ENCODE measurements around the gene GPR68.

The GPR68 gene

DNA sequence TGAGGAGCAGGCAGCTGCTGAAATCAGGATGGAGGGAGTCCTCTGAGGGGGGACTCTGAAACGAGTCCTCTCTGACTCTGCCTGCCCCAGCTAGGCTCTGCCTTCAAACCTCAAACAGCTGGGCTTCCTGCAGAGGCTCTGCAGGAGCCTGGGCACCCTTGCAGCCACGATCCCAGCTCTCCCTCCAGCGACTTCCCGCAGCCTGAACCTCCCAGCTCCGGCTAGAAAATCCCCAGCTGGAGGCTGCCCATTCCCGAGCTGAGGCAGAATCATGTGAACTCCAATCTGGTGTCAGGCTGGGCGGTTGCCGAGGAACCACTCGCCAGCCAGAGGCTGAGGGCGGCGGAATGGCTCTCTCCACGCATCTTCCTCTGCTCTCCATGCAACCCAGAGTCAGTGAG is at the start of gene GPR68:
GPR68 (minus strand) TSS at position 204 of the 401 bp plus-strand sequence. CDS start 9,654 bp downstream, outside the sequence.
- no peak for DNase-seq

DNA sequence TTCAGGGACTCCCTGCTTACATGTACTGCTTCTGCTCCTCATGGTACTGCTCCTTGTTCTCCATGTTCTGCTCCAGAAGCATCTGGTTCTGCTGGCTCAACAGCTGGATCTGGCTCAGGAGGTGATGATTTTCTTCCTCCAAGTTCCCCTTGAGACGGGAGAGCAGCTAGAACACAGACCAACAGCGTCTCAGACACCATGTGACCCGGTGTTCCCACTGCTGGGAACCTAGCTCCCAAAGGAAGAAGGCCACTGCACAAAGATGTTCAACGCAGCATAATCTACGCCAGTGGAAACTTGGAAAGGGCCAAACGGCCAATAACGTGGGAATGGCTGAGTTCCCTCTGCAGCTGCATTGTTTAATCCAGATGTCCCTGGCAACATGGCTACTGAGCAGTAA is 49.6 kb upstream of the GPR68 start:
- DNase-seq: no peak

DNA sequence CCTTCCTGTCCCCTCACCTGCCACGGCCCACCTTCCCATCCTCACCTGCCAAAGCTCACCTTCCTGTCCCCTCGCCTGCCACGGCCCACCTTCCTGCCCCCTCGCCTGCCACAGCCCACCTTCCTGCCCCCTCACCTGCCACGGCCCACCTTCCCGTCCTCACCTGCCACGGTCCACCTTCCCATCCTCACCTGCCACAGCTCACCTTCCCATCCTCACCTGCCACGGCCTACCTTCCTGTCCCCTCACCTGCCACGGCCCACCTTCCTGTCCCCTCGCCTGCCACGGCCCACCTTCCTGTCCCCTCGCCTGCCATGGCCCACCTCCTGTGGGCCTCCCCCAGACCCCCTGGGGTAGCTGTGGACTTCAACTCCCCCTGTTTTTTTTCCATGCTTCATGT is 48.8 kb upstream of the GPR68 start:
- DNase-seq: no peak

DNA sequence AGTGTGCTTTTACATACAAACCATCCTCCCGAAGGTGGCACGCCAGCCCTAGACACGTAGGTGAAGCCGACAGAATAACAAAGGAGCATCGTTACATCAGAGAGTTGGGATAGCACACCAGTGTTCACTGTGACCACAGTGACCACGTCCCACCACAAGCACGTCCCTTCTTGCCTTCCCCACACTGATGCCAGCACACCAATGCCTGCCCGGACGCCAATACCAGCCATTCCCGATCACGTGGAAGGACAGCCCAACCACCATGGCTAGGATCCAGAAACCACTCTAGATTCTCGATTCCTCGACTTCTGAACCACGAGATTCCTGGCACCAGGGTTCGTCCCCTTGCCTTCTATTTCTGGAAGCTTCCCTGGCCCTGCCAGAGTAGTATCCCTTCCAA is 48.0 kb upstream of the GPR68 start:
- no peak for DNase-seq

DNA sequence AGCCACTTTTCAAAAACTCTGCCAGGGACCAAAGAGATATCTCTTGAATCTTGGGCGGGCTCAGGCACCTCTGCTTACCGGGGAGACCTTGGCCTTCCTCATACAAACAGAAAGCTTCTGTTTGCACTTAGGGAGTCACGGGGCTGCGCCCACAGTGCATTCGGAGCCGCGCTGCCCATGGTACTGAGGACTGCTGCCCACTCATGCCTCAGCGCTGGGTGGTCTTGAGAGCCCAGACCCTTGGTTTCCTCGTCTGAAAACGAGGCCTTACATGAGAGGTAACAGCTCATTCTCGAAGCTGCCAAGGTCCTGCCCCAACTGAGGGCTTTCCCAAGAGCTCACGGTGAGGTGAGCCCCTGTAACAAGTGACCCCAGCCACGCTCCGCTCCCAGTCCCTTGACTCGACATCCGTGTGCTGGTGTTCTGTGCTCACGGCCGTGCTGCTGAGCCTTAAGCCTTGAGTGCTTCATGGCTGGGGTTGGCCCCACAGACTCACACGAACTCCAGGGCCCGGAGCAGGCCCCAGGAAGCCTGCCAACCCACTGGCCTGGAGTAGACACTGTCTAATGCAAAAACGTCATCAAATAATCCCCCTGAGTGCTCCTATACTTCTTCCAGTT is 47.4 kb upstream of the GPR68 start:
- no peak for DNase-seq

DNA sequence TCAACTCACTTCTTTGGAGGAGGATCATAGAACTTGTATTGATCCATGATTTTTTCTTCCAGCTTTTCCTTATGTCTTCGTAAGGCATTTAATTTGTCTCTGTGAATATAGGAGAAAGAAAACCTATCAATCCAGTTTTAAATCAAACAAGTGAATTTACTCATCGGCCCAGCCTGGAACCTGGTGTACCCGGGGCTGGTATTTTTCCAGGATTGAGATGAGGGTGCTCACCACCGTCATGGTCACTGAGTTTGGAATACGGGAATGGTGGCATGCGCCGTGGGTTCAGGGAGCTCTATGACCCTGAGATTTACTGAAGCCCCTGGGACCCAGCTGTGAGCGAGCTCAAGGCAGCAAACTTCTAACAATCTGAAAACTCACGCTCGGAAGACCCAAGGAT is 46.5 kb upstream of the GPR68 start:
- no peak for DNase-seq

- no peak for DNase-seq
Observed at GRCh38 chr14:91289464-91289863, 45.0 kb upstream of the GPR68 start.

DNA sequence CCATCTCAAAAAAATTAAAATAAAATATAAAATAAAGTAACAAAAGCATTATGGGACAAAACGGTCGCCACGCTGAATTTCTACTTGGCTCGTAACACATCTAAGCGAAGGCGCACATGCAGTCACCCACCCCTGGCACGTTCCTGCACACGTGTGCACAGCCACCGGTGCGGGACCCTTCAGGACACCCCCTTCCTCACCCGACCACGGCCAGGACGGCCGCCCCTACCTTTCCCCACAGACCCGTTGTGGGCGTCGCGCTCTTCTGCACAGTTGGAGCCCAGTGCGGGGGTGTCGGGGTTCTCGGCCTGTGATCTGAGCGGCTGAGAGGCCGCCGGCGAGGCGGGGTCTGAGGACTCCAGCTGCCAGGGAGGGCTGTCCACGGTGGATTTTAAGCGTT is 44.4 kb upstream of the GPR68 start:
- no peak for DNase-seq

DNA sequence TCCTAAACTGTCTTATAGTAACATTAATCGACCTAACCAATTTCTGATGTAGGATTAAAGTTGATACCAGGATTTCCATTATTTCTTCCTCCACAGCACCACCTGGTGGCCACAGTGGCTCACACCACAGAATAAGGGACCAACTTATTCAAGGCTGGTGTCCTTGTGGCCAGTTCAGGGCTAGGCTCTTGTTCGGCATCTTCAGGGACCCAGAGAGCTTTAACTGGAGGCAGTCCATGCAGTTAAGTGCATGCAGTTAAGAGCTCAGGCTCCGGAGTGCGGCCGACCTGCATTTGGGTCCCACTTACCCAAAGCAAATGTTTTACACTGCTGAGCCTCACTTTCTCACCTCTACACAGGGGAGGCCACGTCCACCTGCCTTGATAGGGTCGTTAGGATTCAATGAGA is 42.0 kb upstream of the GPR68 start:
- peak; percentile 80 to 86 for DNase-seq

DNA sequence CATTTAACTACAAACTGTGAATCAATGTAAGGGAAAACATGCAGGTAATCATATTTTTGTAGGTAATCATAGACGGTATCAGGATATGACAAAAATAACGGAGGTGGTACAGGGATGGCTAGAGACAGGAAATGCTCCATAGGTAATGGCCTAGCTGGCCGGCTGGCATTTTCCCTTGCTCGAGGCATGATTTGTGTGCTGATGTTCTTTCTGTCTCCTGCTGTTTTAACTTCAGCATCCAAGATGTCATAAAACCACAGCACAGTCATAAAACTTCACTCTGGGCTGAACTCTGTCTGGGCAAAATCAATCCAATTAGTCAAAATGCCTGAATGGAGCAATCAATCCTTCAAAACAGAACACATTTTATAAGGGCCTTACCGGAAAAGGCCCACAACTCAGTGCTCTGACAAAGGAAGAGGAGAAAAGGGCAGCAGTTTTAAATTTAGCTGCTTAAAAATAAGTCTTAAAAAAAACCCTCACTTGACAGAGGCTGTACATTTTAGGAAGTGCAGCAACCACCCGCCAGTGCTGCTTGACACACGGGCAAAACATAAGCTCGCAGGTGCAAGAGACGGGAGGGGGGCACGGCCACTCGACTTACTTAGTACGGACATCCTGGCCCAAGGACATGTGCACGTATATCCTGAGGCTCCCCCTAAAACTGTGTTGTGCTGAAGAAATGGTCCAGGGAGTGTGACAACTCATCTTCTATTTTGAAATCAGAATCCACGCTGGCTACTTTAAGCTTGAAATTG is 40.5 kb upstream of the GPR68 start:
- DNase-seq: no peak

DNA sequence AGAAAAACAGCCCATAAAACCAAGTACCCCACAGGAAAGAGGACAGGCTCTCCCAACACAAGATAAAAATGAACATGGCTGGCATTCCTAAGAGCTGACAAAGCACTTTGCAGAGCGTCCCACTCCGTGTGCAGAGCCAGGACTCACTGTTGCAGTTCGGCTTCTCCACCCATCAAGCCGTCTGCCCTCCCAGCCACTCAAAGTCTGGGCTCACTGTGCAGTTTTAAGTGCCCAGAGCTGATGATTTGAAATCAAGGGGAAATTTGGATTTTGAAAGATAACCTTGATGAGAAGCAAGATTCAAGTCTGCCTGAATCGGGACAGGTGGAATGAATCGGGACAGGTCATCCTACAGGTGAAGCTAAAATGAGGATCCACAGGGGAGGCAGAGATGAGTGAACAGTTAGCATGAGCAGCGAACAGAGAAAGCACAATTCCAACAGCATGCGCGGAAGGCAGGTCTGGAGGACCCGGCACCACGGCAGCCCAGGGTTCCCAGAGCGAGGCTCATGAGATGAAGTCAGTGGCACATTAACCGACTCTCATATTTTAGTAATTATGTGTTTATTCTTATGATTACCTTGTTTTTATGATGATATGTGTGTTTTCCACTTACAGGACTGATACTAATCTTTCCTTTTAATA is 39.8 kb upstream of the GPR68 start:
- no peak for DNase-seq

- no peak for DNase-seq
Observed at GRCh38 chr14:91283666-91284065, 39.2 kb upstream of the GPR68 start.

DNA sequence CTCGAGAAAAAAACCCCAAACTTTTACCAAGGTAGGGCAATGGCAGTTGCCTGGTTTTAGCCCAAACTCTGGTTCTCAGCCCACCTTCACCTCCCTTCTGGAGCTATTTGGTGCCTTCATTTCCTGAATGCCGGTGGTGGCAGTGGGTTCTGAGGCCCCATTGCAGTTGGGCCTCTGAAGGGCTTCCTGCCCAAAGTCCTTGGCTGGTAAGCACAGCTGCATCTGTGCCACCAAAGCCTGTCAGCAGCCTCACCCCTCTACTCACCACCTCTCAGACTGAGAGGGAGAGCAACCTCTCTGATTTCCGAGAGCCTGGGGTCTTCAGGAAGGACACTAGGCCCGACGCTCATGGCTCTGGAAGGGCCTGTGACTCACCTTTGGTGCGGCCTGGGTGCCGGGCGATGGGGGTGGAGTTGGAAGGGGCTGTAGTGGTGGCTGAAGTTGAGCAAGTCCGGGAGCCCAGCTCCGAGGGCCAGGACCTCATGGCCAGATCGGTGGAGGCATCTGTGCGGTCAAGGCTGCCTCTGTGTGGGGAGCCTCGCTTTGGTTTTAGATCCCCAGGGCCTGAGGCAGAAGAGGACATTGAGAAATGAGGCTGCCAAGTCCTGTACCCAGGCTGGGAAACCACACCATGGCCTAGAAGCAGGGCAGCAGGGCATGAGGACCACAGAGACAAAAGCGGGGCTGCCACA is 38.6 kb upstream of the GPR68 start:
- no peak for DNase-seq

GRCh38 chr14:91281346-91281745 is 36.8 kb upstream of the GPR68 start:
- DNase-seq: no peak

- DNase-seq: no peak
Observed at GRCh38 chr14:91280129-91280528, 35.6 kb upstream of the GPR68 start.

- no peak for DNase-seq
Observed at GRCh38 chr14:91279354-91279753, 34.9 kb upstream of the GPR68 start.

- no peak for DNase-seq
Observed at GRCh38 chr14:91278383-91278715, 33.8 kb upstream of the GPR68 start.

- no peak for DNase-seq
Observed at GRCh38 chr14:91277546-91278382, 33.3 kb upstream of the GPR68 start.

DNA sequence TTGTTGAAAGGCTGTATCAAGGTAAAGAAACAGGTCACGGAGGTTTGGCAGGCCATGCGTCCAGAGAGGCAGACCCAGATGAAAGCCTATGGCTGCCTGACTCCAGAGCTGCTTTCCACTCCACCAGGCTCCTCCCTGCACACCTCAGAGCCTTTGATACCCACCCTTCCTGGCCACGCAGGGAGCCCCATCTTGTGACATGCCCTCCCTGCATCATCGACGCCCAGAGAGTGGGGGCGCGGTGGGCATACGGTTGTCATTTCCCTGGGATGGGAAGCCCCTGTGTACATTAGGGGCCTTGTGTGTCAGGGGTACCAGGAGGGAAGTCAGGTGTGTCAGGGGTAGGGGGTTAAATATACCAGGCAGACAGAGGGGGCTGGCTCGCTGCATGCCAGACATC is 30.3 kb upstream of the GPR68 start:
- DNase-seq: no peak

GRCh38 chr14:91273885-91274273 is 29.4 kb upstream of the GPR68 start:
- no peak for DNase-seq

DNA sequence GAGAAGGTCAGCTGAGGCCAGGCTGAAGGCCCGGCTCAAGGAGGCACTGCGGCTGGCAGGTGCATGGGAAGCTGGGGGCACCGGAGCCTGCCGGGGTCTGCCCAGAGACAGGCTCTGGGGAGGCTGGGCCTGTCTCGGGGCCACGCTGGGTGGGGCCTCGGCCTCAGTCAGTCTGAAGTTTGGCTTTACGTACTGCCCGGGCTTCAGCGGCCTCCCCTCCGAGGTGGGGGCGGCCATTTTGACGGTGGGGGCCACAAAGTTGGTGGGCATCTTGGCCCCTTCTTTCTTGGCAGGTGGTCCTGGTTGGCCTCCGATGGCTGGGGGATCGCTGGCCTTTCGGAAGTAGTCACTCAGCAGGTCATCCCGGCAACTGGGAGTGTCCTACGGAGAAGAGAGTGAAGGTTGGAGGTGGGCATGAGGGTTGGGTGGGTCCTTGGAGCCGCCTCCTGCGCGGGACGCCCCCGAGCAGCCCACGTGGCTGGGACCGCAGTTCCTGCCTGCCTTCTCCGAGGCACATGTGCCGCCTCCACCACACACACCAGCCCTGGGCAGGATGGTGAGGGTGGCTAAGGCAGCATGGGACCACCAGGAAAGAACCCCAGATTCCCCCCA is 28.9 kb upstream of the GPR68 start:
- DNase-seq: no peak

Measured in activated CD4-positive, alpha-beta T cell treated with anti-CD3 and anti-CD28 coated beads, Interleukin-2, amount 50 U/mL, for 4 hours (primary cell).